ENCODE data around the gene SH3BP2. TPM values are rescaled to one million over a fixed set of nuclear protein-coding genes. Genes with fewer than 3 reads are reported as not detected.

SH3BP2 gene
- total RNA-seq, 1 experiment from 2014 or later, result 17.4 TPM

GRCh38 chr4:2763511-2763967 lies 29.3 kb upstream of the SH3BP2 start:
- H3K36me3 ChIP-seq (ENCODE audit: low read depth, low read length), result no peaks in the 10 kb centered on the region
- no peaks in the 10 kb centered on the region for H3K9me3 ChIP-seq (ENCODE audit: low read length)
- H4K20me1 ChIP-seq (ENCODE audit: low read length), result no peaks in the 10 kb centered on the region
- H2AFZ ChIP-seq (ENCODE audit: low read length), result peak overlapping the region; percentile 84; the same call in 1 of the 2 replicates
- intact Hi-C loops (cut with micrococcal nuclease), result loop anchor here (10.0 kb wide), 1 partner anchor 81 kb away; the partner anchor contains the start of gene ADD1
- TF ChIP-seq EZH2phosphoT487 (IDR thresholded peaks at IDR 0.05; ENCODE audit: borderline replicate concordance, low read length), result no peak
- TF ChIP-seq CTCF (conservative IDR thresholded peaks at IDR 0.05; ENCODE audit: low read depth, low read length), result no peak
- no peak for TF ChIP-seq EZH2 (IDR thresholded peaks at IDR 0.05; ENCODE audit: low read length, unreplicated experiment)
- no peaks in the 10 kb centered on the region for H3K9me2 ChIP-seq (replicated peaks; ENCODE audit: low read length)
- H3K79me2 ChIP-seq (ENCODE audit: low read length), result no peaks in the 10 kb centered on the region
- no peak overlapping the region for H3K9ac ChIP-seq (ENCODE audit: low read length)
- no peaks in the 10 kb centered on the region for H3K27me3 ChIP-seq (ENCODE audit: low read length)
- no peak overlapping the region for H3K27ac ChIP-seq (ENCODE audit: low read length)
- peak overlapping the region; percentile 79 for H3K4me2 ChIP-seq (ENCODE audit: low read length)
- H3K4me3 ChIP-seq (ENCODE audit: low read length), result peak overlapping the region; percentile 67; the same call in 1 of the 2 replicates
- no peaks in the 10 kb centered on the region; the same call in 1 of the 2 replicates for H3K4me1 ChIP-seq (ENCODE audit: insufficient read depth, low read length)
- H3F3A ChIP-seq (ENCODE audit: low read length, unreplicated experiment), result no peaks in the 10 kb centered on the region
- POLR2A ChIA-PET (ENCODE audit: unreplicated experiment), result interaction anchor here (0.6 kb wide), 1 partner anchor 8 kb away, joined by 7 read pairs; no protein-coding TSS in a partner anchor
- no TSS peak for BruUV-seq (replicated peaks)
- no peak for ATAC-seq
- no peak for DNase-seq
- CTCF ChIA-PET, result interaction anchor here (0.5 kb wide), 1 partner anchor 94 kb away, joined by 3 read pairs; no protein-coding TSS in a partner anchor

DNA sequence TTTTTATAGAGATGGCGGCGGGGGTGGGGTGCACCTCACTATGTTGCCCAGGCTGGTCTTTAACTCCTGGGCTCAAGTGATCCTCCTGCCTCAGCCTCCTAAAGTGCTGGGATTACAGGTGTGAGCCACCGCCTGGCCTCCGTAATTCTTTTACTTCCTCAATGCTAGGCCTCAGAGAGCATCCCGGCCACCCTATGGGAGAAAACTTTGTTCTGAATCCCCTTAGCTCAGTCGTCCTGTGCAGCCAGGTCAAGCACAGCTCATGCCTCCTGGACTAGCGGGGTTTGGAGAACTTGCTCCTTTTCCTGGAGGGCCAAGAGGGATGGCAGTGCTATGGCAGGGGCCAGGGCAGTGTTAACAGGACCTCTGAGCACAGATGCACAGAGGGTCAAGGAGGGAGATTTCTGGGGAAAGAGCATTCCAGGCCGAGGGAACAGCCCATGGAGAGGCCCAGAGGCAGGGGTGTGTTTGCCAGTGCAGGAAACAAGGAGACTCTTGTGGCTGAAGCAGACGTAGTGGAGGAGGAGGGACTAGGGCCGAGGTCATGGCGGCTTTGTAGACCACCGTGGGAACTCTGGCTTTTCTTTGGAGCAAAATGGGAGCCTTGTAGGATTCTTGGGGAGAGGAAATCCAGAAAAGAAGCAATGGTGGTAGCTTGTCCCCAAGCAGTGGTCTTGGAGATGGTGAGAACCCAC lies 26.9 kb upstream of the SH3BP2 start:
- no peaks in the 10 kb centered on the region for H3K36me3 ChIP-seq (ENCODE audit: low read depth, low read length)
- no peak overlapping the region for H3K9ac ChIP-seq (ENCODE audit: low read length)
- no peak for TF ChIP-seq EZH2 (IDR thresholded peaks at IDR 0.05; ENCODE audit: low read length, unreplicated experiment)
- no peak for TF ChIP-seq EZH2phosphoT487 (IDR thresholded peaks at IDR 0.05; ENCODE audit: borderline replicate concordance, low read length)
- TF ChIP-seq CTCF (conservative IDR thresholded peaks at IDR 0.05; ENCODE audit: low read depth, low read length), result no peak
- no peak overlapping the region for H3K27ac ChIP-seq (ENCODE audit: low read length)
- no TSS peak for BruUV-seq (replicated peaks)
- no peaks in the 10 kb centered on the region for H4K20me1 ChIP-seq (ENCODE audit: low read length)
- intact Hi-C loops (cut with micrococcal nuclease), result loop anchor here (2.0 to 10.0 kb wide), 2 partner anchors 79 to 167 kb away; partner anchors contain the start of gene ADD1
- DNase-seq (no peak), ATAC-seq (no peak)
- ChIA-PET CTCF (no interaction called here), POLR2A (ENCODE audit: unreplicated experiment) (no interaction called here)
- no peak overlapping the region for H2AFZ ChIP-seq (ENCODE audit: low read length)
- no peak overlapping the region for H3K4me3 ChIP-seq (ENCODE audit: low read length)
- no peaks in the 10 kb centered on the region for H3K79me2 ChIP-seq (ENCODE audit: low read length)
- no peaks in the 10 kb centered on the region for H3K9me3 ChIP-seq (ENCODE audit: low read length)
- H3K27me3 ChIP-seq (ENCODE audit: low read length), result no peaks in the 10 kb centered on the region
- no peaks in the 10 kb centered on the region for H3K4me1 ChIP-seq (ENCODE audit: insufficient read depth, low read length)
- H3K9me2 ChIP-seq (replicated peaks; ENCODE audit: low read length), result no peaks in the 10 kb centered on the region
- H3F3A ChIP-seq (ENCODE audit: low read length, unreplicated experiment), result no peaks in the 10 kb centered on the region
- no peak overlapping the region for H3K4me2 ChIP-seq (ENCODE audit: low read length)

Data from PC-3 (cell line).